ENCODE measurements around the gene IFI27L1.

IFI27L1 gene

DNA sequence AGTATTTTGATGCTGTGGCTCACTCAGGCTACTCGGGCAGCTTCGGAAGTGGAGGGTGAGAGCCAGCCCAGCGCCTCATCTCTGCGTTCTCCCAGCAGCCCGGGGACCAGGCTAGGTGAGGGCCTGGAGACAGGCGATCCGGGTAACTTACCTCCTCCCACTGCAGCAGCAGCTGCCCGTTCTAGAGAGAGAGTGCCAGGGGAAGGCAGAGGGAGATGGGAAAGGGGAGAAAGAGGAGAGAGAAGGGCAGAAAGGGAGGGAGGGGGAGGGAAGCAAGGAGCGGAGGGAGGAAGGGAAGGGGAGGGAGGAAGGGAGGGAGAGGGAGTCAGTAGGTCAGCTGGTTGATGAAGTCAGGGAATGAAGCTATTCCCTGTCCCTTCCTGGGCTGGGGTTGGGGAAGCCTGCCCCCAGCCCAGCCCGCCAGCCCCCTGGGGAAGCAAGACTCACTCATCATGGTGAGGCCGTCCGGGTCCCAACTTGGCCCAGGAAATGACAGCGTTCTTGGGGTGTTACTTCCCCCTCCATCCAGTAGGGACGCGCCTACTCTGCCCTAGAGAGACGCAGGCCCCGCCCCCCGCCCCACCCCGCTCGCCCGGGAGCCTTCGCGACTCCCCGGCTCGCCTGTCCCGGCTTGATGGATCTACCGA, 48.1 kb downstream of the IFI27L1 start, which contains the start of gene IFI27L2:
IFI27L2 (minus strand) TSS at position 494 of the 647 bp plus-strand sequence; CDS start at position 454, 40 bp downstream.
- Histone ChIP-seq H3K4me3 (ENCODE audit: control insufficient read depth in 1 of 7, extremely low read depth in 1 of 7, insufficient read depth in 4 of 7, low read depth in 2 of 7, low read length in 6 of 7) (peak within 1 kb of the TSS; percentile 9 to 87 (median 64)), H3K36me3 (ENCODE audit: control insufficient read depth in 4 of 4, insufficient read depth in 4 of 4, low read length in 3 of 4) (peaks cover 0 to 2% (median 0%) of the 10 kb centered on the region in 4 experiments), H3K27ac (ENCODE audit: insufficient read depth in 1 of 2, low read depth in 1 of 2, low read length in 2 of 2, poor library complexity in 1 of 2, severe bottlenecking in 2 of 2) (peak within 1 kb of the TSS in 1 of 2 experiments; percentile 25), H3K9me3 (ENCODE audit: control extremely low read depth in 1 of 5, control insufficient read depth in 4 of 5, insufficient read depth in 2 of 5, low read depth in 1 of 5, low read length in 4 of 5) (no peaks in the 10 kb centered on the region), H3K4me1 (ENCODE audit: control extremely low read depth in 1 of 4, control insufficient read depth in 4 of 4, insufficient read depth in 4 of 4, low read length in 3 of 4) (peaks cover 0 to 16% (median 14%) of the 10 kb centered on the region in 4 experiments), H3K27me3 (replicated peaks in 2 of 5; ENCODE audit: control insufficient read depth in 4 of 5, insufficient read depth in 5 of 5, low read length in 4 of 5) (peaks cover 0 to 6% (median 0%) of the 10 kb centered on the region in 5 experiments)
- ChIA-PET POLR2A (no interaction called here), CTCF (interaction anchor here (0.8 to 2.8 kb wide), 7 partner anchors 9 to 357 kb away, joined by 3 to 16 read pairs (median 4); no protein-coding TSS in a partner anchor)
- 3% methylated on average over 13 of the region's 27 CpGs for WGBS (ENCODE audit: insufficient coverage)
- DNase-seq: peak; percentile 61 to 78 (median 72)

DNA sequence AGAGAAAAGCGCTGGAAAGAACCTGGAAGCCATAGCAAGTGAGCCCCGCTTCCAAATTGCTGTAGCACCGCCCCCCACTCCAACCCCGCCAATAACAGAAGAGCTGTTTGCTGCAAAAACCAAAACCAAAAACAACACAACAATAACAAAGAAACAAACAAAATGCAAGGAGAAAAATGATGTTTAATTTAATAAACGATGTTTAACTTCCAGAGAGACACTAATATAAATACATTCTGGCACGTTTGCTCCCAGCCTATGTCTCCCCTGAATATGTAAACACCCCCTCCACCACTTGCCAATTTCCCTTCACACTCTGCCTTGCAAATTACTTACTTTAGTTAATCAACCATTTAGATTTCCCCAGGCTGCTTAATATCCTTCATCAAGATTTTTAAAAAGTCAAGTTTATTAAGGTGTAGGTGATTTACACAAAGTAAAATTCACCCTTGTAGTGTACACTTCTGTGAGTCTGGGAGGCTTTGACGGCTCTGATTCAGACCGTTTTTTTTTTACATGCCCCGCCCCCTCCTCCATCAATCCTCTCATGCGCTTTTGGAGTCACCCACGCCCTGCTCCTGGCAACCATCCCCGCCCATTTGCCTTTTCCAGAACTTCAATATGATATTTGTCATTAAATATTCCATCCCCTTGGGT, 48.8 kb downstream of the IFI27L1 start:
- WGBS (ENCODE audit: insufficient coverage): 0% methylated on average over 4 of the region's 12 CpGs
- peaks cover 0 to 16% (median 14%) of the 10 kb centered on the region in 4 experiments for H3K4me1 ChIP-seq (ENCODE audit: control extremely low read depth in 1 of 4, control insufficient read depth in 4 of 4, insufficient read depth in 4 of 4, low read length in 3 of 4)
- peak; percentile 47 to 62 (median 61) for DNase-seq
- H3K4me3 ChIP-seq (ENCODE audit: control insufficient read depth in 1 of 7, extremely low read depth in 1 of 7, insufficient read depth in 4 of 7, low read depth in 2 of 7, low read length in 6 of 7): peak overlapping the region in 6 of 7 experiments; percentile 40 to 87 (median 68)
- peaks cover 0 to 6% (median 0%) of the 10 kb centered on the region in 5 experiments for H3K27me3 ChIP-seq (replicated peaks in 2 of 5; ENCODE audit: control insufficient read depth in 4 of 5, insufficient read depth in 5 of 5, low read length in 4 of 5)
- peaks cover 0 to 2% (median 0%) of the 10 kb centered on the region in 4 experiments for H3K36me3 ChIP-seq (ENCODE audit: control insufficient read depth in 4 of 4, insufficient read depth in 4 of 4, low read length in 3 of 4)
- no peak overlapping the region for H3K27ac ChIP-seq (ENCODE audit: insufficient read depth in 1 of 2, low read depth in 1 of 2, low read length in 2 of 2, poor library complexity in 1 of 2, severe bottlenecking in 2 of 2)
- no peaks in the 10 kb centered on the region for H3K9me3 ChIP-seq (ENCODE audit: control extremely low read depth in 1 of 5, control insufficient read depth in 4 of 5, insufficient read depth in 2 of 5, low read depth in 1 of 5, low read length in 4 of 5)
- CTCF ChIA-PET: interaction anchor here (1.1 to 3.7 kb wide), 8 partner anchors 8 to 95 kb away, joined by 3 to 41 read pairs (median 8); no protein-coding TSS in a partner anchor
- POLR2A ChIA-PET: no interaction called here

DNA sequence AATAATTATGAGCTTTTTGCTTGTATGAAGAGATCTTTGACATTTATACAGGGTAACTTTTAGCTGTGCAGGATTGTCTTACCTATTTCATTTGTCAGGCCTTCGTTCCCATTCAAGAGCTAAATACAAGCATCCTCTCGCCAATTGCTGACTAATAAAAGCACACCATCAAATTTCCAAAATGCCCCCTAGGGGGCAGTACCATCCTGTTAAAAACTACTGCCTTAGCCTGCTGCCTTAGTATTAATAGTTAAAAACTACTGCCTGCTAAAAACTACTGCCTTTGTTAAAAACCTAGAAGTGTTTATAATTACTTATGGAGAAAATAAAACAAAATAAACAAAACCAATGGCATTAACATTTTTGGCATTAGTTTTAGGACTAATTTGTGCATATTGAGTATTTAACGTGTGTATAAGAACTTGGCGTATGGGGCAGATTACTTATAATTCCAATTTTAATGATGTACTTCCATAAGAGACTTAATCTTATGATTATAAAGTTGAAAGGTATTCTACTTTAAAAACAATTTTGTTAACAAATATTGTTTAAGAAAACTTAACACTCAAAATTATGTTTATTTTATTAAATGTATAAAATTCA, 51.3 kb downstream of the IFI27L1 start:
- CTCF ChIA-PET: interaction anchor here (0.7 to 3.7 kb wide), 22 partner anchors 10 to 416 kb away, joined by 3 to 41 read pairs (median 4); partner anchors contain the start of gene IFI27
- Histone ChIP-seq H3K4me1 (ENCODE audit: control extremely low read depth in 1 of 4, control insufficient read depth in 4 of 4, insufficient read depth in 4 of 4, low read length in 3 of 4) (peaks cover 0 to 16% (median 14%) of the 10 kb centered on the region in 4 experiments), H3K27me3 (replicated peaks in 2 of 5; ENCODE audit: control insufficient read depth in 4 of 5, insufficient read depth in 5 of 5, low read length in 4 of 5) (peaks cover 0 to 6% (median 0%) of the 10 kb centered on the region in 5 experiments), H3K36me3 (ENCODE audit: control insufficient read depth in 4 of 4, insufficient read depth in 4 of 4, low read length in 3 of 4) (no peaks in the 10 kb centered on the region), H3K4me3 (ENCODE audit: control insufficient read depth in 1 of 7, extremely low read depth in 1 of 7, insufficient read depth in 4 of 7, low read depth in 2 of 7, low read length in 6 of 7) (no peak overlapping the region), H3K9me3 (ENCODE audit: control extremely low read depth in 1 of 5, control insufficient read depth in 4 of 5, insufficient read depth in 2 of 5, low read depth in 1 of 5, low read length in 4 of 5) (peaks cover 0 to 7% (median 3%) of the 10 kb centered on the region in 5 experiments), H3K27ac (ENCODE audit: insufficient read depth in 1 of 2, low read depth in 1 of 2, low read length in 2 of 2, poor library complexity in 1 of 2, severe bottlenecking in 2 of 2) (no peak overlapping the region)
- WGBS (ENCODE audit: insufficient coverage): 0% methylated on average over 1 of the region's 4 CpGs
- DNase-seq: peak; percentile 79 to 90 (median 83)
- POLR2A ChIA-PET: interaction anchor here (0.6 kb wide), 1 partner anchor 74 kb away, joined by 4 read pairs; no protein-coding TSS in a partner anchor

DNA sequence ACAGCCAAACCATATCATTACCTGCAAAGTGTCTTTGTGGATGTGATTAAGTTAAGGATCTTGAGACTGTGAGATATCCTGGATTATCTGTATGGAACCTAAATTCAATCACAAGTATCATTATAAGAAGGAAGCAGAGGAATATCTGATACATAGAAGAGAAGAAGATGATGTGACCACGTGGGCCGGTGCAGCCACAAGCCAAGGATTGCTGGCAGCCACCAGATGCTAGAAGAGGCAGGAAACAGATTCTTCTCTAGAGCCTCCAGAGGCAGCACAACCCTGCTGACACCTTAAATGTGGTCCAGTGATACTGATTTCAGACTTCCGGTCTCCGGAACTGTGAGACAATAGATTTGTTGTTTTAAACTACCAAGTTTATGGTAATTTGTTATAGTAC, 54.4 kb downstream of the IFI27L1 start:
- ChIA-PET POLR2A (no interaction called here), CTCF (interaction anchor here (0.6 to 4.7 kb wide), 3 partner anchors 24 to 98 kb away, joined by 3 to 50 read pairs (median 33); no protein-coding TSS in a partner anchor)
- Histone ChIP-seq H3K4me1 (ENCODE audit: control extremely low read depth in 1 of 4, control insufficient read depth in 4 of 4, insufficient read depth in 4 of 4, low read length in 3 of 4) (peaks cover 0 to under 1% (median 0%) of the 10 kb centered on the region in 4 experiments), H3K4me3 (ENCODE audit: control insufficient read depth in 1 of 7, extremely low read depth in 1 of 7, insufficient read depth in 4 of 7, low read depth in 2 of 7, low read length in 6 of 7) (no peak overlapping the region), H3K27ac (ENCODE audit: insufficient read depth in 1 of 2, low read depth in 1 of 2, low read length in 2 of 2, poor library complexity in 1 of 2, severe bottlenecking in 2 of 2) (no peak overlapping the region), H3K9me3 (ENCODE audit: control extremely low read depth in 1 of 5, control insufficient read depth in 4 of 5, insufficient read depth in 2 of 5, low read depth in 1 of 5, low read length in 4 of 5) (peaks cover 0 to 7% (median 3%) of the 10 kb centered on the region in 5 experiments), H3K36me3 (ENCODE audit: control insufficient read depth in 4 of 4, insufficient read depth in 4 of 4, low read length in 3 of 4) (no peaks in the 10 kb centered on the region), H3K27me3 (replicated peaks in 2 of 5; ENCODE audit: control insufficient read depth in 4 of 5, insufficient read depth in 5 of 5, low read length in 4 of 5) (peaks cover 0 to 6% (median 0%) of the 10 kb centered on the region in 5 experiments)
- 81% methylated on average over 2 of the region's 4 CpGs for WGBS (ENCODE audit: insufficient coverage)
- no peak for DNase-seq

DNA sequence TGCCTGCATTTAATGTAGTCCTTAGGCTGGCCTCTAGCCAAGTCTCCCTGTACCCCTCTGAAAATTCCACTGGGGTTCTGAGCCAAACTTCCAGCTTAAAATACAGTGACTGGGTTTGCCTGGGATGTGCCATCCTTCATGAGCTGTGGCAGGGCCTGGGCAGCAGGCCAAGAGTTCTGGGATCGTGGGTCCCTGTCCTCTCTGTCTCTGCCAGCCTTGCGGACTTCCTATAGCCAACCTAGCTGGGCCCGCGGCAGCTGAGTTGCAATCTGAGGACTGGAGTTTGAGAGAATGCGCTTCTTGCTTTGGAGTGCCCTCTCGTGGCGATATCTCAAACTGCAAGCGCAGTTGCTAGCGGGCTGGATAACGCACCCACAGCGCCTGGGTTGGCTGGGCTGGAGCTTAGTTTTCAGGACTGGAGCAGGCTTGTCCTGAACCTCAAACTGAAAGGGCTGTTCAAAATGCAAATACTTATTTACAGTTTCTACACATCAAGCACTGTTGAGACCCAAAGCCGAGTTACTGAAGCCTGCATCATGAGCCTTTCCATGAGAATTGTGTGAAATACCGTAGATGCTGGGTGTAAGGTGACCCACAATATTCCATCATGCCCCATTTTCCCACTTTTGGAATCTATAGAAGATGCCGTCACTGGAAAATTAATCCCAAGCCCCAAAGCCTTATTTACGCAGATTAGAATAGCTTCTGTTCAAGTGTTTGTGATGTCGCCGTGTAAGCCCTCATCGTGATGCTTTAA, 55.6 kb downstream of the IFI27L1 start:
- no peak overlapping the region for H3K4me3 ChIP-seq (ENCODE audit: control insufficient read depth in 1 of 7, extremely low read depth in 1 of 7, insufficient read depth in 4 of 7, low read depth in 2 of 7, low read length in 6 of 7)
- WGBS (ENCODE audit: insufficient coverage): 36% methylated on average over 15 of the region's 18 CpGs
- no peaks in the 10 kb centered on the region for H3K4me1 ChIP-seq (ENCODE audit: control extremely low read depth in 1 of 4, control insufficient read depth in 4 of 4, insufficient read depth in 4 of 4, low read length in 3 of 4)
- POLR2A ChIA-PET: interaction anchor here (0.6 kb wide), 2 partner anchors 72 to 83 kb away, joined by 4 to 5 read pairs; no protein-coding TSS in a partner anchor
- H3K9me3 ChIP-seq (ENCODE audit: control extremely low read depth in 1 of 5, control insufficient read depth in 4 of 5, insufficient read depth in 2 of 5, low read depth in 1 of 5, low read length in 4 of 5): peaks cover 0 to 7% (median 3%) of the 10 kb centered on the region in 5 experiments
- peaks cover 0 to 2% (median 0%) of the 10 kb centered on the region in 5 experiments for H3K27me3 ChIP-seq (replicated peaks in 2 of 5; ENCODE audit: control insufficient read depth in 4 of 5, insufficient read depth in 5 of 5, low read length in 4 of 5)
- CTCF ChIA-PET: interaction anchor here (0.7 to 4.7 kb wide), 28 partner anchors 8 to 254 kb away, joined by 3 to 55 read pairs (median 6); partner anchors contain the start of genes DDX24, IFI27L1 and IFI27L2
- peak; percentile 80 to 88 (median 85) for DNase-seq
- no peaks in the 10 kb centered on the region for H3K36me3 ChIP-seq (ENCODE audit: control insufficient read depth in 4 of 4, insufficient read depth in 4 of 4, low read length in 3 of 4)
- no peak overlapping the region for H3K27ac ChIP-seq (ENCODE audit: insufficient read depth in 1 of 2, low read depth in 1 of 2, low read length in 2 of 2, poor library complexity in 1 of 2, severe bottlenecking in 2 of 2)

DNA sequence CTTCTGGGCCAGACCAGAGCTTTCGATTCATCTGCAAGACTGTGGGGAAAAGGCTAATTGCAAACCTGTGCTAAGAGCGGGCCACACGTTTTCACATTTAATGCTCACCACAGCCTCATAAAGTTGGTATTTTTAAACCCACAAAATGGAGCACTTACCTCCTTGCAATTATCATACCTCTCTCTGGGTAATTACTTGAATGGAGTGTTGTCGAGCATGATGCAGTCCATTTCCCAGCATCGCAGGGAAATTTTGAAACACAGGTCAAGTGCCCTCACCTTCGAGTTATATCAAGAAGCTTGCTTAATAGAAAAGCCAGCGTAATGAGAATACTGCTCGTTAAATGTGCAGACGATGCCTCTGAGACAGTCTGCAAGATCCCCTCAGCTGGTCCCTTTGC, 57.1 kb downstream of the IFI27L1 start:
- no peak for DNase-seq
- peaks cover 0 to 2% (median 0%) of the 10 kb centered on the region in 5 experiments for H3K27me3 ChIP-seq (replicated peaks in 2 of 5; ENCODE audit: control insufficient read depth in 4 of 5, insufficient read depth in 5 of 5, low read length in 4 of 5)
- H3K4me3 ChIP-seq (ENCODE audit: control insufficient read depth in 1 of 7, extremely low read depth in 1 of 7, insufficient read depth in 4 of 7, low read depth in 2 of 7, low read length in 6 of 7): no peak overlapping the region
- POLR2A ChIA-PET: no interaction called here
- H3K4me1 ChIP-seq (ENCODE audit: control extremely low read depth in 1 of 4, control insufficient read depth in 4 of 4, insufficient read depth in 4 of 4, low read length in 3 of 4): no peaks in the 10 kb centered on the region
- CTCF ChIA-PET: interaction anchor here (0.8 to 4.7 kb wide), 13 partner anchors 10 to 198 kb away, joined by 3 to 55 read pairs (median 6); partner anchors contain the start of genes IFI27L2 and PPP4R4
- H3K9me3 ChIP-seq (ENCODE audit: control extremely low read depth in 1 of 5, control insufficient read depth in 4 of 5, insufficient read depth in 2 of 5, low read depth in 1 of 5, low read length in 4 of 5): peaks cover 0 to 7% (median 3%) of the 10 kb centered on the region in 5 experiments
- H3K36me3 ChIP-seq (ENCODE audit: control insufficient read depth in 4 of 4, insufficient read depth in 4 of 4, low read length in 3 of 4): no peaks in the 10 kb centered on the region
- WGBS (ENCODE audit: insufficient coverage): 97% methylated on average over 9 of the region's 9 CpGs
- H3K27ac ChIP-seq (ENCODE audit: insufficient read depth in 1 of 2, low read depth in 1 of 2, low read length in 2 of 2, poor library complexity in 1 of 2, severe bottlenecking in 2 of 2): no peak overlapping the region

All from common myeloid progenitor, CD34-positive (primary cell).